HepG2 (cell line): ENCODE results near the gene VSIG2. TPM values are rescaled to one million over a fixed set of nuclear protein-coding genes. Genes with fewer than 3 reads are reported as not detected.

Source experiments
- EHMT2 ChIP-seq: fragments of 200-600 bp; sonication (generic); IDR thresholded peaks from 2 replicates; pipeline ENCODE4 v1.7.0; 2017; ENCODE audit warnings: antibody characterized with exemption, low read depth, low read length, borderline replicate concordance
- EZH2 ChIP-seq: conservative IDR thresholded peaks from 2 replicates; pipeline ENCODE4 v1.6.1; 2012; ENCODE audit warnings: mild to moderate bottlenecking, low read depth, low read length, moderate library complexity
- GFI1 ChIP-seq: sonication (generic); formaldehyde crosslinking; IDR thresholded peaks from 2 replicates; pipeline ENCODE4 v1.5.0; 2020; ENCODE audit warnings: missing genetic modification reagents, mild to moderate bottlenecking, borderline replicate concordance
- HNF4G ChIP-seq, 2 experiments: sonication (generic) in 1 of 2; formaldehyde crosslinking in 1 of 2; IDR thresholded peaks; 2 replicates each; pipeline versions ENCODE4 v1.4.0 to v1.6.1; 2011 to 2020; ENCODE audit warnings: borderline replicate concordance in 2 of 2, low read depth in 2 of 2, mild to moderate bottlenecking in 2 of 2, low read length in 1 of 2, missing genetic modification reagents in 1 of 2, moderate library complexity in 1 of 2
- HOXA7 ChIP-seq: sonication (generic); formaldehyde crosslinking; IDR thresholded peaks from 2 replicates; pipeline ENCODE4 v1.8.1; 2022; ENCODE audit warnings: mild to moderate bottlenecking, missing genetic modification reagents, moderate library complexity
- MAFG ChIP-seq: sonication (generic); formaldehyde crosslinking; IDR thresholded peaks from 2 replicates; pipeline ENCODE4 v1.5.1; 2020; ENCODE audit warnings: mild to moderate bottlenecking, missing genetic modification reagents
- MXI1 ChIP-seq: IDR thresholded peaks from 3 replicates; pipeline ENCODE4 v1.6.1; 2012; ENCODE audit warnings: low read depth, low read length, inconsistent platforms, borderline replicate concordance
- NCOA2 ChIP-seq: sonication (generic); formaldehyde crosslinking; IDR thresholded peaks from 2 replicates; pipeline ENCODE4 v1.8.0; 2022; ENCODE audit warnings: inconsistent platforms
- ONECUT2 ChIP-seq: sonication (generic); formaldehyde crosslinking; IDR thresholded peaks from 2 replicates; pipeline ENCODE4 v1.4.0; 2020; ENCODE audit warnings: missing genetic modification reagents
- PRMT3 ChIP-seq: sonication (generic); formaldehyde crosslinking; IDR thresholded peaks from 2 replicates; pipeline ENCODE4 v1.8.1; 2022; ENCODE audit warnings: low read depth, mild to moderate bottlenecking, moderate library complexity, missing genetic modification reagents, borderline replicate concordance
- TMF1 ChIP-seq: sonication (generic); formaldehyde crosslinking; IDR thresholded peaks from 2 replicates; pipeline ENCODE4 v1.8.1; 2022; ENCODE audit warnings: low read depth, missing genetic modification reagents
- ZNF430 ChIP-seq: sonication (generic); formaldehyde crosslinking; IDR thresholded peaks from 2 replicates; pipeline ENCODE4 v1.9.0; 2021; ENCODE audit warnings: mild to moderate bottlenecking, missing genetic modification reagents
- ZNF674 ChIP-seq: sonication (generic); formaldehyde crosslinking; IDR thresholded peaks from 2 replicates; pipeline ENCODE4 v1.5.0; 2020; ENCODE audit warnings: low read depth, mild to moderate bottlenecking, missing genetic modification reagents
- ZSCAN22 ChIP-seq: sonication (generic); formaldehyde crosslinking; IDR thresholded peaks from 2 replicates; pipeline ENCODE4 v1.4.0; 2020; ENCODE audit warnings: mild to moderate bottlenecking, missing genetic modification reagents
- polyA plus RNA-seq, 8 experiments: library from polyadenylated mRNA; depleted of rRNA in 3 of 8; stranded (reverse) in 7 of 8; unstranded in 1 of 8; fragments of >200 nt; fragmentation: Illumina TruSeq in 4 of 8; extraction: Trizol in 4 of 8; gene quantifications; 2 replicates each; pipeline versions ENCODE4 v1.2.1 to v1.2.3, GENCODE V29; 2011 to 2016; ENCODE audit warnings: low read depth in 4 of 8, missing spikeins in 1 of 8, mixed read lengths in 1 of 8; ENCODE audit not compliant: insufficient read depth in 1 of 8
- total RNA-seq, 5 experiments: library from RNA; depleted of rRNA; stranded (reverse); fragments of >200 nt; fragmentation: Illumina TruSeq; extraction: Trizol; gene quantifications; 2 replicates each; pipeline ENCODE4 v1.2.3, GENCODE V29; 2016; ENCODE audit warnings: low read depth in 1 of 5
- TF ChIP-seq, protein P1 (sequence below): sonication (generic); formaldehyde crosslinking; IDR thresholded peaks from 2 replicates; pipeline ENCODE4 v1.4.0; 2020; ENCODE audit warnings: missing genetic modification reagents
- TF ChIP-seq, protein P2 (sequence below): sonication (generic); formaldehyde crosslinking; IDR thresholded peaks from 2 replicates; pipeline ENCODE4 v1.4.0; 2020; ENCODE audit warnings: low read depth, mild to moderate bottlenecking, missing genetic modification reagents
- TF ChIP-seq, protein P3 (sequence below): sonication (generic); formaldehyde crosslinking; IDR thresholded peaks from 2 replicates; pipeline ENCODE4 v1.8.1; 2022; ENCODE audit warnings: mild to moderate bottlenecking, missing genetic modification reagents
- TF ChIP-seq, protein P4 (sequence below): sonication (generic); formaldehyde crosslinking; IDR thresholded peaks from 2 replicates; pipeline ENCODE4 v1.4.0; 2020; ENCODE audit warnings: missing genetic modification reagents, low read depth, mild to moderate bottlenecking, borderline replicate concordance
- TF ChIP-seq, protein P5 (sequence below): sonication (generic); formaldehyde crosslinking; IDR thresholded peaks from 2 replicates; pipeline ENCODE4 v1.5.1; 2020; ENCODE audit warnings: mild to moderate bottlenecking, missing genetic modification reagents, borderline replicate concordance
- TF ChIP-seq, protein P6 (sequence below): sonication (generic); formaldehyde crosslinking; conservative IDR thresholded peaks from 2 replicates; pipeline ENCODE4 v1.8.1; 2023; ENCODE audit warnings: missing genetic modification reagents

Gene VSIG2
- total and polyA plus RNA-seq, 2 of the 13 experiments (the other 11 are each of a cell fraction or from before 2014, with no cell fraction given), result 0.80 to 2.7 TPM

DNA sequence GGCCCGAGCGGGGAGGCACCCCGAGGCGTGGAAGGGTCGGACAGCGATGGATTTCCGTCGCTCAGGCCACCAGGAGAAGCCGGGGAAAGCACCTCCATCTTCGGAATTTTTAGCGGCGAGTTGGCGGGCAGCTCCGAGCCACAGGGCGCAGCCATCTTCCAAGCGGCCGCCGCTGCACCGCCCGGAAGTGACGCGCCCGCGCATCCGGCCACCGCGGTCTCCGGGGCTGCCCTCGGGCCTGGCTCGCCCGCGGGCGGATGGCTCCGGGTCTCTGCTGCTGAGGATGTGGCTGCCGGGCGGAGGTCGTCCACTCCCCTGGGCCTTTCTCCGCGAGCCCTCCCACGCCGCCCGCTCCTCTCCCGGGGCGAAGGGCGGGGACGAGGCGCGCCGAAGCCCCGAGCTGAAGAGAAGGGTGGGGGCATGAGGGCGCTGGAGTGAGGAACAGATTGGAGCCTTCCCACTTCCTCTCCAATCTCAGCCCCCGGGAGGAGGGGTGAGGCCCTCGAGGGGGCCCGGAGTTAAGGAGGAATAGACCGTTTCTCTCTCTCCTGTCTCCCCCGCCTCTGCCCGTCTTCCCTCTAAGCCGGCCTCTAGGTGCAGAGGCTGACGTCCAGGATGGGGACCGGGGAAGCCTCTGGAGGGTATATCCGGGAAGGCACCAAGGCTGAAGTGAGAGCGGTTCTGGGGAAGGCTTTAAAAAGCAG lies 48.3 kb upstream of the VSIG2 start, which contains the start of gene MSANTD2 (continued):
- TF ChIP-seq, protein P1, sequence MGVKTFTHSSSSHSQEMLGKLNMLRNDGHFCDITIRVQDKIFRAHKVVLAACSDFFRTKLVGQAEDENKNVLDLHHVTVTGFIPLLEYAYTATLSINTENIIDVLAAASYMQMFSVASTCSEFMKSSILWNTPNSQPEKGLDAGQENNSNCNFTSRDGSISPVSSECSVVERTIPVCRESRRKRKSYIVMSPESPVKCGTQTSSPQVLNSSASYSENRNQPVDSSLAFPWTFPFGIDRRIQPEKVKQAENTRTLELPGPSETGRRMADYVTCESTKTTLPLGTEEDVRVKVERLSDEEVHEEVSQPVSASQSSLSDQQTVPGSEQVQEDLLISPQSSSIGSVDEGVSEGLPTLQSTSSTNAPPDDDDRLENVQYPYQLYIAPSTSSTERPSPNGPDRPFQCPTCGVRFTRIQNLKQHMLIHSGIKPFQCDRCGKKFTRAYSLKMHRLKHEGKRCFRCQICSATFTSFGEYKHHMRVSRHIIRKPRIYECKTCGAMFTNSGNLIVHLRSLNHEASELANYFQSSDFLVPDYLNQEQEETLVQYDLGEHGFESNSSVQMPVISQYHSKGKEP (CRISPR knock-in tag), result no peak
- TF ChIP-seq ZNF430 (peak; percentile 85), ONECUT2 (CRISPR knock-in tag) (no peak), TMF1 (no peak), PRMT3 (CRISPR knock-in tag) (no peak), NCOA2 (CRISPR knock-in tag) (no peak), MXI1 (peak; percentile 49; the same call in 1 of the 3 replicates), EZH2 (no peak), HNF4G (IDR thresholded peaks at IDR 0.05; ENCODE audit: borderline replicate concordance, low read depth, low read length) (no peak), HNF4G (CRISPR knock-in tag; IDR thresholded peaks at IDR 0.05; ENCODE audit: borderline replicate concordance, low read depth) (no peak), ZNF674 (CRISPR knock-in tag) (peak; percentile 70; the same call in 1 of the 2 replicates), GFI1 (CRISPR knock-in tag) (peak; percentile 93), HOXA7 (CRISPR knock-in tag) (no peak), EHMT2 (no peak), ZSCAN22 (no peak; the same call in 1 of the 2 replicates), MAFG (no peak)
- TF ChIP-seq, protein P2, sequence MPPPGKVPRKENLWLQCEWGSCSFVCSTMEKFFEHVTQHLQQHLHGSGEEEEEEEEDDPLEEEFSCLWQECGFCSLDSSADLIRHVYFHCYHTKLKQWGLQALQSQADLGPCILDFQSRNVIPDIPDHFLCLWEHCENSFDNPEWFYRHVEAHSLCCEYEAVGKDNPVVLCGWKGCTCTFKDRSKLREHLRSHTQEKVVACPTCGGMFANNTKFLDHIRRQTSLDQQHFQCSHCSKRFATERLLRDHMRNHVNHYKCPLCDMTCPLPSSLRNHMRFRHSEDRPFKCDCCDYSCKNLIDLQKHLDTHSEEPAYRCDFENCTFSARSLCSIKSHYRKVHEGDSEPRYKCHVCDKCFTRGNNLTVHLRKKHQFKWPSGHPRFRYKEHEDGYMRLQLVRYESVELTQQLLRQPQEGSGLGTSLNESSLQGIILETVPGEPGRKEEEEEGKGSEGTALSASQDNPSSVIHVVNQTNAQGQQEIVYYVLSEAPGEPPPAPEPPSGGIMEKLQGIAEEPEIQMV, result peak; percentile 79; the same call in 1 of the 2 replicates
- TF ChIP-seq, protein P3, sequence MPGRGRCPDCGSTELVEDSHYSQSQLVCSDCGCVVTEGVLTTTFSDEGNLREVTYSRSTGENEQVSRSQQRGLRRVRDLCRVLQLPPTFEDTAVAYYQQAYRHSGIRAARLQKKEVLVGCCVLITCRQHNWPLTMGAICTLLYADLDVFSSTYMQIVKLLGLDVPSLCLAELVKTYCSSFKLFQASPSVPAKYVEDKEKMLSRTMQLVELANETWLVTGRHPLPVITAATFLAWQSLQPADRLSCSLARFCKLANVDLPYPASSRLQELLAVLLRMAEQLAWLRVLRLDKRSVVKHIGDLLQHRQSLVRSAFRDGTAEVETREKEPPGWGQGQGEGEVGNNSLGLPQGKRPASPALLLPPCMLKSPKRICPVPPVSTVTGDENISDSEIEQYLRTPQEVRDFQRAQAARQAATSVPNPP, result no peak
- TF ChIP-seq, protein P4, sequence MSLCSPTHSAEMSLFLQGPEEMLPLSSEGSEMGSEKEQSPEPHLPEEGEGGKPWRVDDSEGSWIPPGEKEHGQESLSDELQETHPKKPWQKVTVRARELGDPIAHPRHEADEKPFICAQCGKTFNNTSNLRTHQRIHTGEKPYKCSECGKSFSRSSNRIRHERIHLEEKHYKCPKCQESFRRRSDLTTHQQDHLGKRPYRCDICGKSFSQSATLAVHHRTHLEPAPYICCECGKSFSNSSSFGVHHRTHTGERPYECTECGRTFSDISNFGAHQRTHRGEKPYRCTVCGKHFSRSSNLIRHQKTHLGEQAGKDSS (CRISPR knock-in tag), result peak; percentile 90; the same call in 1 of the 2 replicates
- TF ChIP-seq, protein P5, sequence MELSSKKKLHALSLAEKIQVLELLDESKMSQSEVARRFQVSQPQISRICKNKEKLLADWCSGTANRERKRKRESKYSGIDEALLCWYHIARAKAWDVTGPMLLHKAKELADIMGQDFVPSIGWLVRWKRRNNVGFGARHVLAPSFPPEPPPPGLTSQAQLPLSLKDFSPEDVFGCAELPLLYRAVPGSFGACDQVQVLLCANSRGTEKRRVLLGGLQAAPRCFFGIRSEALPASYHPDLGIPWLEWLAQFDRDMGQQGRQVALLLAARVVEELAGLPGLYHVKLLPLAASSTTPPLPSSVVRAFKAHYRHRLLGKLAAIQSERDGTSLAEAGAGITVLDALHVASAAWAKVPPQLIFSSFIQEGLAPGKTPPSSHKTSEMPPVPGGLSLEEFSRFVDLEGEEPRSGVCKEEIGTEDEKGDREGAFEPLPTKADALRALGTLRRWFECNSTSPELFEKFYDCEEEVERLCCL (CRISPR knock-in tag), result peak; percentile 55; the same call in 1 of the 2 replicates
- TF ChIP-seq, protein P6, sequence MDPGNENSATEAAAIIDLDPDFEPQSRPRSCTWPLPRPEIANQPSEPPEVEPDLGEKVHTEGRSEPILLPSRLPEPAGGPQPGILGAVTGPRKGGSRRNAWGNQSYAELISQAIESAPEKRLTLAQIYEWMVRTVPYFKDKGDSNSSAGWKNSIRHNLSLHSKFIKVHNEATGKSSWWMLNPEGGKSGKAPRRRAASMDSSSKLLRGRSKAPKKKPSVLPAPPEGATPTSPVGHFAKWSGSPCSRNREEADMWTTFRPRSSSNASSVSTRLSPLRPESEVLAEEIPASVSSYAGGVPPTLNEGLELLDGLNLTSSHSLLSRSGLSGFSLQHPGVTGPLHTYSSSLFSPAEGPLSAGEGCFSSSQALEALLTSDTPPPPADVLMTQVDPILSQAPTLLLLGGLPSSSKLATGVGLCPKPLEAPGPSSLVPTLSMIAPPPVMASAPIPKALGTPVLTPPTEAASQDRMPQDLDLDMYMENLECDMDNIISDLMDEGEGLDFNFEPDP (CRISPR knock-in tag), result 0 out of 2 replicates have a peak, but pooled peaks have one; percentile 74
